Stimulated activated naive CD8-positive, alpha-beta T cell treated with anti-CD3 and anti-CD28 coated beads, Interleukin-15, Interleukin-2, amounts not matched to agents 100 U/mL and 50 U/mL, for 24 hours (primary cell): ENCODE measurements around the gene DPH5.
"Not testable (repeated sequence)": the region's sequence is repeated elsewhere in the genome, so short reads cannot be mapped to it uniquely, and the experiment has no call there.

Experiments
- ATAC-seq: fragments of 150-1000 bp; cut with Tn5 transposase; one replicate; pipeline ENCODE4 v1.10.0; 2021
- DNase-seq: peaks from one replicate; pipeline ENCODE4 v3.0.0; 2021

DPH5 gene

GRCh38 chr1:100982793-100983192 is 42.8 kb downstream of the DPH5 start:
- ATAC-seq (no peak), DNase-seq (no peak)

DNA sequence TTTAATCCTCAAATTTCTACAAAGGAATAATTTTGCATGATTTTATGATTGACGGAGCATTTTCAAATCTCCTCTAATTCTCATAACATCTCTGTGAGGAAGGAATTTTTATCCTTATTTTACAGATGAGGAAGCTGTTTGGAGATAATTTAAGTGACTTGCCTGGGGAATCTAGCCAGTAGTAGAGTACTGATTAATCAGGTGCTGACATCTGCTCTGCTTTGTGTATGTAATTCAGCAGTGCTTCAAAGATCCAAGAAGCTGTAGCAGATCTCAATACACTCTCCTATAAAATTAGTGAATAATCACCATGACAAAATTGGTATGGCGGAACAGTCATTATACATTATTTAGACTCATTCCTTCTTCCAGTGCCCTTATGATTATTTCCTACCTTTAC is 46.0 kb downstream of the DPH5 start:
- no peak for DNase-seq
- ATAC-seq: no peak

GRCh38 chr1:100976936-100977335 is 48.6 kb downstream of the DPH5 start:
- no peak for ATAC-seq
- no peak for DNase-seq

GRCh38 chr1:100972185-100972584 is 53.4 kb downstream of the DPH5 start:
- ATAC-seq (no peak), DNase-seq (no peak)

DNA sequence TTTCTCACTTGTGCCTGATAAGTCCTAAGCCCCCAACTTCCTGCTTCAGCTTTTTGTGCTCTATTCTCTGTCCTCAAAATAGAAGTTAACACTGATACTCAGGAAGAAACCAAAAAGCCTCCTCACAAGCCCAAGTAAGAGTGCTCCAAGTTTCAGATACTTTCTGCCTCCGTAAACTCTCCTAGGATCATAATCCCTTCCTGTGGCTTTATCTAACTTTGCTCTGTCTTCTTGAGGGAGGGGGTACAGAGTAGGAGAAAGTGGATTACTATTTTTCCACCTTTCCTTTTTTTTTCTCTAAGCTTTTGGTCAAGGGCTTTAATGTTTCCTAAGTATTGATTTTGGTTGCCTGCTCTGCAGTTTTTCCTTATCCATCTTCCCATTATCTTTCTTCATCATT is 54.6 kb downstream of the DPH5 start:
- no peak for ATAC-seq
- no peak for DNase-seq

GRCh38 chr1:100969327-100969726 is 56.3 kb downstream of the DPH5 start:
- DNase-seq: no peak
- no peak for ATAC-seq

GRCh38 chr1:100968621-100969020 is 57.0 kb downstream of the DPH5 start:
- ATAC-seq: no peak
- DNase-seq: no peak

- DNase-seq: no peak
- ATAC-seq: no peak
Measured at GRCh38 chr1:100960098-100960497, 65.5 kb downstream of the DPH5 start.

GRCh38 chr1:100959502-100960060 is 66.0 kb downstream of the DPH5 start:
- DNase-seq (no peak), ATAC-seq (peak; percentile 40)

DNA sequence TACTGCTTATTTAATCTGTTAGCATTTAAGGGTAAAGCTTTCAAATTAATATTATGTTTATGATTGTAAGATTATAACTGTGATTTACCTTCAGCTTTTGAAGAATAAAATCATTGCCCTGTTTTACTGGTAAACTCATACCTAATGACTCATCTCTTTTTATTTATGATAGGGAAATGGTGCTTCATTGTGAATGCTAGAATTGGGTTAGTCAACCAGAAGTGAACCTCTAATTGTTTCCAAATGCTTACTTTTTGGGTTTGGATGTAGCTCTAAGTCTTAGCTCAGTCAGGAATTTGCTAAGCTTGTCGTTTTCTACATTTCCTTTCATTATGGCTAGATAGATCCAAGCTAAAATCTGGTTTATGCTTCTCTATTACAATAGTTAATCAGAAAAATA is 70.3 kb downstream of the DPH5 start:
- DNase-seq (no peak), ATAC-seq (peak; percentile 33)

GRCh38 chr1:100953960-100954730 is 71.4 kb downstream of the DPH5 start:
- DNase-seq (no peak), ATAC-seq (no peak)

DNA sequence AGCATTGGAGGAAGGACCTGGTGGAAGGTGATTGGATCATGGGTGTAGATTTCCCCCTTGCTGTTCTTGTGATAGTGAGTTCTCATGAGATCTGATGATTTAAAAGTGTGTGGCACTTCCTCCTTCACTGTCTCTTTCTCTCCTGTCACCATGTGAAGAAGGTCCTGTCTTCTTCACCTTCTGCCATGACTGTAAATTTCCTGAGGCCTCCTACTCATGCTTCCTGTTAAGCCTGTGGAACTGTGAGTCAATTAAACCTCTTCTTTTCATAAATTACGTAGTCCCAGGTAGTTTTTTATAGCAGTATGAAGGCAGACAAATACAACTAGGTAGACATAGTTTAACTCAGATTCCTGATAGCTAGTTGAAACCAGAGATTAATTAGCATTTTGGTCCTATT is 72.6 kb downstream of the DPH5 start:
- DNase-seq: not testable (repeated sequence)
- ATAC-seq: peak; percentile 86

GRCh38 chr1:100952104-100952745 is 73.4 kb downstream of the DPH5 start:
- no peak for ATAC-seq
- no peak for DNase-seq

DNA sequence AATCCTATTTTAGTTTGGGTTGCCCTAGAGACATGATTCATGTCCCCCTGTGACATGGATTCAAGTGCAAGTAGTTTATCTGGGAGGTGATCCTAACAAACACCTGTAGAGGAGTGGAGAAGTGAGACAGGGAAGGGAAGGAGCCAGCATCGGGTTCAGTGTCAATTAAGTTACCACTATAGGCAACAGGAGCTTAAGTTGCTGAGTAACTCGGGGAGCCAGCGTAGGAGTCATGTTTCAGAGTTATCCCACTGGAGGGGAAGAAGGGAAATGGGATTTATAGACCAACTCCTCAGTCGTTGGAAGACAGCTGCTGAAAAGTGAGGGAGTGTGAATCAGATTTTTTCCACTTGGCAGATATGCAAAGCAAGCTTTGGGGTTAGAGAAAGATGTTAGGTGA is 74.8 kb downstream of the DPH5 start:
- DNase-seq (no peak), ATAC-seq (no peak)

DNA sequence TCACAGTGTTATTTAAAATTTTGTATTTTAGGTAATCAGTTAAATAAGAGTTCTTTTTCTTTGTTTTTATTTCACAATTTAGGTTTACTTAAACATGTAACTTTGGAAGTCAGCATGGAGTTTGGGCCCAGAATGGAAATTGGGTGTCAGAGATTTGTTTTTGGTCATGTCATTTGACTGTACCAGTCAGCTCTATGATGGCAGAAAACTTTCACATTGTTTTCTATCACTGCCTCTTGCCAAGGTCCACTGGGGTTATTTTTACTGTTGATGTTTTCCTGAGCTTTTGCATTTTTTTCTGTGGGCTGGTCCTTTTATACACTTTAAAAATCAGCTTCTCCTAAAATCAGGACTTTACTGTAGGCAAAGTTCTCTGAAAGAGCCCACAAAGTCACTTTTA is 75.2 kb downstream of the DPH5 start:
- ATAC-seq (no peak), DNase-seq (no peak)

DNA sequence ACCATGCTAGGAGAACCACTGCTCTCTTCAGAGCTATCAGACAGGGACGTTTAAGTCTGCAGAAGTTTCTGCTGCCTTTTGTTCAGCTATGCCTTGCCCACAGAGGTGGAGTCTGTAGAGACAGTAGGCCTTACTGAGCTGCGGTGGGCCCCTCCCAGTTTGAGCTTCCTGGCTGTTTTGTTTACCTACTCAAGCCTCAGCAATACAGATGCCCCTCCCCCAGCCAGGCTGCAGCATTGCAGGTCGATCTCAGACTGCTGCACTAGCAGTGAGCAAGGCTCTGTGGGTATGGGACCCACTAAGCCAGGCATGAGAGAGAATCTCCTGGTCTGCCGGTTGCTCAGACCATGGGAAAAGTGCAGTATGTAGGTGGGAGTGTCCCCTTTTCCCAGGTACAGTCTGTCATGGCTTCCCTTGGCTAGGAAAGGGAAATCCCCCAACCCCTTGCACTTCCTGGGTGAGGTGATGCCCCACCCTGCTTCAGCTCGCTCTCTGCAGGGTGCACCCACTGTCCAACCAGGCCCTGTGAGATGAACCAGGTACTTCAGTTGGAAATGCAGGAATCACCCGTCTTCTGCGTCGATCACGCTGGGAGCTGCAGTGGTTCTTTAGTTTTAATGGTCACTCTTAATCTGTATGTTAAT is 75.9 kb downstream of the DPH5 start:
- peak; percentile 49 for DNase-seq
- ATAC-seq: not testable (repeated sequence)

- not testable (repeated sequence) for DNase-seq
- ATAC-seq: peak; percentile 12
Measured at GRCh38 chr1:100948721-100949405, 76.7 kb downstream of the DPH5 start.

DNA sequence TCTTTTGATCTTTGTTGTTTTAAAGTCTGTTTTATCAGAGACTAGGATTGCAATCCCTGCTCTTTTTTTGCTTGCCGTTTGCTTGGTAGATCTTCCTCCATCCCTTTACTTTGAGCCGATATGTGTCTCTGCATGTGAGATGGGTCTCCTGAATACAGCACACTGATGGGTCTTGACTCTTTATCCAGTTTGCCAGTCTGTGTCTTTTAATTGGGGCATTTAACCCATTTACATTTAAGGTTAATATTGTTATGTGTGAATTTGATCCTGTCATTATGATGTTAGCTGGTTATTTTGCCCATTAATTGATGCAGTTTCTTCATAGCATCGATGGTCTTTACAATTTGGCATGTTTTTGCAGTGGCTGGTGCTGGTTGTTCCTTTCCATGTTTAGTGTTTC is 77.8 kb downstream of the DPH5 start:
- not testable (repeated sequence) for ATAC-seq, DNase-seq

DNA sequence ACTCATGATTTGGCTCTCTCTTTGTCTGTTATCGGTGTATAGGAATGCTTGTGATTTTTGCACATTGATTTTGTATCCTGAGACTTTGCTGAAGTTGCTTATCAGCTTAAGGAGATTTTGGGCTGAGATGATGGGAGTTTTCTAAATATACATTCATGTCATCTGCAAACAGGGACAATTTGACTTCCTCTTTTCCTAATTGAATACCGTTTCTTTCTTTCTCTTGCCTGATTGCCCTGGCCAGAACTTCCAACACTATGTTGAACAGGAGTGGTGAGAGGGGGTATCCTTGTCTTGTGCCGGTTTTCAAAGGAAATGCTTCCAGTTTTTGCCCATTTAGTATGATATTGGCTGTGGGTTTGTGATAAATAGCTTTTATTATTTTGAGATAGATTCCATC is 79.5 kb downstream of the DPH5 start:
- not testable (repeated sequence) for ATAC-seq

GRCh38 chr1:100943533-100943932 is 82.1 kb downstream of the DPH5 start:
- DNase-seq (no peak), ATAC-seq (no peak)

More for the DNA sequence above, 79.5 kb downstream of the DPH5 start:
- not testable (repeated sequence) for DNase-seq

DNA sequence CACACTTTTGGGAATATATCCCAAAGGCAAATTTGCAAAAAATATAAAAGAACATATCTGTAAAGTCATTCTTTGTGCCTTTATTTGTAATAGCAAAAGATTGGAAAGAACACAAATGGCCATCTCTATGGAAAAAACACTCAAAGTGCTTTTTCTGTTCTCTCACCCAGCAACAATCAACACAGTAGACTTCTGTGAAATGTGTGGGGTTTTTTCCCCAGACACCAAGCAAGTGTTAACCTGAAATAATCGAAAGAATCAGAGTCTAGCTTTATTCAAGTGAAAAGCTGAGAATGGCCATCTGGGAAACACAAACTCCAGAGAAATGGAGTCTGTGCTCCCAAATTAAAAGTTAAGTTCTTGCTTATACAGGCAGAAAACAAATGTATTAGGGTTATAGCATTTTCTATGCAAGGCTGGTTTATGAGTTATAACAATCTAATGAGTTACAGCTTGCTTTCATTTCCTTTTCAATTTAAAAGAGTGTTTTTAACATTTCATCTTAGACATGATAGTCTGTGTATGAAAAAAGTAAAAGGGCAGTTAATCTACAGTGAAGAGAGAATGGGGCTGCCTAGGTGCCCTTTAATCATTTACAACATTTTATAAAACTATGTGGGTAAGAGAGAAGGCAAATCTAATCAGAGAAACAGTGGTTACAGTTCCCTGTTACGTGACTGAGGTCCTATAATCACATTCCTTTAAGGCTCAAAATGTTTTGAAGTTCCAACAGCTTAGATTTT is 83.1 kb downstream of the DPH5 start:
- no peak for DNase-seq
- no peak for ATAC-seq
